Transverse colon (tissue), 4 donors: Measurements from ENCODE around the gene SCGB3A2. TPM values are rescaled to one million over a fixed set of nuclear protein-coding genes. Genes with fewer than 3 reads are reported as not detected.
A peak's percentile ranks its signal among the peaks of the same experiment; 100 is the strongest.

Experiments
- DNase-seq: peaks from one replicate; pipeline ENCODE4 v3.0.0-alpha.2; 2019
- H3K27ac ChIP-seq, 4 donors: fragments of 200-600 bp; sonication (generic); 2 replicates each; pipeline ENCODE4 v1.5.1; 2016 to 2018; ENCODE audit warnings: inconsistent platforms in 4 of 4
- H3K27me3 ChIP-seq: fragments of 200-600 bp; sonication (generic); 2 replicates; pipeline ENCODE4 v1.5.1; 2017; ENCODE audit warnings: inconsistent platforms
- H3K36me3 ChIP-seq, 4 donors: fragments of 200-600 bp; sonication (generic); 2 replicates each; pipeline ENCODE4 v1.5.1; 2017 to 2019; ENCODE audit warnings: inconsistent platforms in 4 of 4
- H3K4me1 ChIP-seq, 4 donors: fragments of 200-600 bp; sonication (generic); 2 replicates each; pipeline ENCODE4 v1.5.1; 2017 to 2020; ENCODE audit warnings: inconsistent platforms in 4 of 4
- H3K4me3 ChIP-seq, 4 donors: fragments of 200-600 bp; sonication (generic); 1 replicate in 1 of 4; 2 replicates in 3 of 4; pipeline versions ENCODE4 v1.5.1 to v1.6.1; 2017 to 2019; ENCODE audit warnings: inconsistent platforms in 4 of 4
- H3K9me3 ChIP-seq, 2 donors: fragments of 200-600 bp; sonication (generic); 2 replicates each; pipeline ENCODE4 v1.5.1; 2017 to 2019; ENCODE audit warnings: inconsistent platforms in 2 of 2
- EP300 ChIP-seq: sonication (generic); formaldehyde crosslinking; IDR thresholded peaks from one replicate; pipeline ENCODE4 v1.6.1; 2017; ENCODE audit warnings: antibody characterized with exemption, low read depth
- POLR2A ChIP-seq: fragments of 450-650 bp; IDR thresholded peaks from one replicate; pipeline ENCODE4 v1.6.1; 2016; ENCODE audit warnings: antibody characterized with exemption, mild to moderate bottlenecking, moderate library complexity
- POLR2AphosphoS5 ChIP-seq, 3 donors: sonication (generic); formaldehyde crosslinking; IDR thresholded peaks; one replicate each; pipeline ENCODE4 v1.6.1; 2016; ENCODE audit warnings: antibody characterized with exemption in 3 of 3
- WGBS, 2 donors: methylation state at CpG; one replicate each; pipeline ENCODE4 v1.1.5; 2018; ENCODE audit warnings: low coverage in 1 of 2; 5-methylcytosine and 5-hydroxymethylcytosine counted together
- in situ Hi-C, 4 donors: fragments of 200-750 bp; cut with MboI; loops; one replicate each; pipeline versions ENCODE4 v1.15.0 to v1.15.1; 2017; ENCODE audit warnings: low sequenced_read_pairs in 3 of 4, low pct_ligation_motif_present in 1 of 4, low pct_unique_long_range_greater_than_20kb in 1 of 4
- intact Hi-C: fragments of 100-400 bp; cut with DNase I; formaldehyde crosslinking; loops from one replicate; pipeline ENCODE4 v1.15.1; 2023; ENCODE audit warnings: low total_unique reads
- total RNA-seq, 4 donors: library from RNA; depleted of rRNA; stranded (reverse); fragments of >200 nt; gene quantifications; one replicate each; pipeline ENCODE4 v1.1.0, GENCODE V29; 2016
- TF ChIP-seq, protein P1 (sequence below), 5 experiments: fragments of 200-600 bp in 3 of 5; fragments of 450-650 bp in 2 of 5; sonication (generic) in 3 of 5; IDR thresholded peaks; 1 replicate in 2 of 5; 2 replicates in 3 of 5; pipeline ENCODE4 v1.5.1; 2016 to 2017; ENCODE audit warnings: antibody characterized with exemption in 5 of 5, inconsistent platforms in 3 of 5, mild to moderate bottlenecking in 2 of 5, moderate library complexity in 1 of 5

The SCGB3A2 gene
- total RNA-seq, 4 donors from 2014 or later, result not detected

DNA sequence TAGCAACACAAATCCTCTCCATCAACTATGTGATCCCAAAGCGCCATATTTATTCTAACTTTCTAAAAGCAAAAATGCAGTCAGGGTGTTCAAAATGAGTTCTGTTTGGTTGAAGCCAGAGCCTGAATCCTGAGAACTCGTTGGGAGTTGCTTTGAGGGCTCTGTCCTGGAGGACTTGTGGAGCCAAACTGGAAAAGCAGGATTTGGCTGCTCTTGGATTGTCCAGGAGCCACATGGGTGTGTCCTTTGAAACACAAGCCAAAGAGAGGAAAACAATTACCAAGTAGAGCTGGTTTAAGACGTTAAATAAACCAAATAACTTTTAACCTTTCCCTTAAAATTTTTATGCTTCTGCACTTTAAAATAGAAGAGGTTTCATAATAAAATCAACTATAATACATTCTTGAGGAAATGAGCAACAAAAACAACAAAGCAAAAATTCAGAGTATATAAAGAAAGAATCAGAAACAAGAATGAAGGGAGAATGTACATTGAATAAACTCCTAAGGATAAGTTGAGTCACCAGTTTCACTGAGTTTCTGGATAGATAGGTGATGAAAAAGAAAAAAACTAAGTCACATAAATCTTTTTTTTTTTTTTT lies 14.3 kb downstream of the SCGB3A2 start:
- peak; percentile 55 for DNase-seq
- TF ChIP-seq EP300, result no peak
- no peak overlapping the region for H3K4me3 ChIP-seq
- H3K9me3 ChIP-seq, result no peaks in the 10 kb centered on the region
- intact Hi-C loops, result no loop called here
- WGBS, 2 donors, result 36 to 38% methylated on average over 3 of the region's 3 CpGs
- H3K27me3 ChIP-seq, result no peaks in the 10 kb centered on the region
- H3K4me1 ChIP-seq, result peaks cover 0 to 5% (median 2%) of the 10 kb centered on the region in 4 donors
- H3K27ac ChIP-seq, result no peak overlapping the region
- in situ Hi-C loops, result no loop called here
- no peaks in the 10 kb centered on the region for H3K36me3 ChIP-seq

DNA sequence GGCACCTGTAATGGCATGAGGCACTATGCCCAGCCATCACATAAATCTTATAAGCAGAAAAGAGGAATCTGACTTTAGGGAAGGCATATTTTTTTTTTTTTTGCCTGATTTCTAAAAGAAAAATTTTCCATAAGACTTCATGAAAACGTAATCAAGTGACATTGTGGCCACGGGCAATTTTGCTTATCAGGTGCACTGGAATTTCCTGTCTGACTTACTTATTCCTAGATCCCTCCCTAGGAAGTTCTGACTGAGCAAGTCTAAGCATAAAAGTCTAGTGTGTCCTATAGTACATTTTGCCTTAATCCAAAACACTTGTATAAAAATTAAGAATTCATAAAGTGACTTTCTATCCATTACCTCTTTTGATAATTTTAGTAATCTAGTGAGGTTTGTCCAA lies 15.3 kb downstream of the SCGB3A2 start:
- 44% methylated on average over 2 of the region's 2 CpGs for WGBS, 2 donors

DNA sequence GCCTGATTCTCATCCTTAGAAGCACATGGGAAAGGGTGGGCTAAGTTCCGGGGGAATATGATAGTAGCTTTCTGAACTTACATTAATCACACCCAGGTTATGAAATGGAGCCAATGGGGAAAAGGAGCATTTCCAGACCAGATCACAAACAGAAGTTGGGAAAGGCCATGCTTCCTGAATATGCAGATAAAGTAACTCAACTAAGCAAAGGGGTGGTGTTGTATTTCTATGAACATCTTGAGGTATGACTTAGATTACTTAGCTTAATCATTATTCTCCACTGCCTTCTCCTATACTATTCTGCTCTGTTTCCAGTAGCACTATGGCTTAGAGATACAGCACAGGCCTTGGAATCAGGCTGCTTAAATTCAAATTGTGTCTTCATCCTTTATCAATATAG lies 17.4 kb downstream of the SCGB3A2 start:
- Histone ChIP-seq H3K27ac (no peak overlapping the region), H3K4me1 (peaks cover 0 to 5% (median 2%) of the 10 kb centered on the region in 4 donors), H3K4me3 (no peak overlapping the region), H3K27me3 (no peaks in the 10 kb centered on the region), H3K36me3 (no peaks in the 10 kb centered on the region), H3K9me3 (no peaks in the 10 kb centered on the region)
- in situ Hi-C loops, result no loop called here
- no peak for TF ChIP-seq POLR2AphosphoS5 (IDR thresholded peaks at IDR 0.05)
- TF ChIP-seq, protein P1, sequence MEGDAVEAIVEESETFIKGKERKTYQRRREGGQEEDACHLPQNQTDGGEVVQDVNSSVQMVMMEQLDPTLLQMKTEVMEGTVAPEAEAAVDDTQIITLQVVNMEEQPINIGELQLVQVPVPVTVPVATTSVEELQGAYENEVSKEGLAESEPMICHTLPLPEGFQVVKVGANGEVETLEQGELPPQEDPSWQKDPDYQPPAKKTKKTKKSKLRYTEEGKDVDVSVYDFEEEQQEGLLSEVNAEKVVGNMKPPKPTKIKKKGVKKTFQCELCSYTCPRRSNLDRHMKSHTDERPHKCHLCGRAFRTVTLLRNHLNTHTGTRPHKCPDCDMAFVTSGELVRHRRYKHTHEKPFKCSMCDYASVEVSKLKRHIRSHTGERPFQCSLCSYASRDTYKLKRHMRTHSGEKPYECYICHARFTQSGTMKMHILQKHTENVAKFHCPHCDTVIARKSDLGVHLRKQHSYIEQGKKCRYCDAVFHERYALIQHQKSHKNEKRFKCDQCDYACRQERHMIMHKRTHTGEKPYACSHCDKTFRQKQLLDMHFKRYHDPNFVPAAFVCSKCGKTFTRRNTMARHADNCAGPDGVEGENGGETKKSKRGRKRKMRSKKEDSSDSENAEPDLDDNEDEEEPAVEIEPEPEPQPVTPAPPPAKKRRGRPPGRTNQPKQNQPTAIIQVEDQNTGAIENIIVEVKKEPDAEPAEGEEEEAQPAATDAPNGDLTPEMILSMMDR (IDR thresholded peaks at IDR 0.05), result no peak
- WGBS, 2 donors, result 81 to 100% methylated on average over 1 of the region's 1 CpG
- no peak for DNase-seq
- intact Hi-C loops, result no loop called here

More for the DNA sequence above, 15.3 kb downstream of the SCGB3A2 start:
- TF ChIP-seq POLR2A, result no peak
- no peak for TF ChIP-seq EP300
- TF ChIP-seq, protein P1 (IDR thresholded peaks at IDR 0.05), result no peak
- in situ Hi-C loops, result no loop called here
- H3K36me3 ChIP-seq, result no peaks in the 10 kb centered on the region
- intact Hi-C loops, result no loop called here
- H3K27ac ChIP-seq, result no peak overlapping the region
- DNase-seq, result no peak
- no peaks in the 10 kb centered on the region for H3K27me3 ChIP-seq
- H3K9me3 ChIP-seq, result no peaks in the 10 kb centered on the region
- peaks cover 0 to 5% (median 2%) of the 10 kb centered on the region in 4 donors for H3K4me1 ChIP-seq
- no peak overlapping the region for H3K4me3 ChIP-seq

DNA sequence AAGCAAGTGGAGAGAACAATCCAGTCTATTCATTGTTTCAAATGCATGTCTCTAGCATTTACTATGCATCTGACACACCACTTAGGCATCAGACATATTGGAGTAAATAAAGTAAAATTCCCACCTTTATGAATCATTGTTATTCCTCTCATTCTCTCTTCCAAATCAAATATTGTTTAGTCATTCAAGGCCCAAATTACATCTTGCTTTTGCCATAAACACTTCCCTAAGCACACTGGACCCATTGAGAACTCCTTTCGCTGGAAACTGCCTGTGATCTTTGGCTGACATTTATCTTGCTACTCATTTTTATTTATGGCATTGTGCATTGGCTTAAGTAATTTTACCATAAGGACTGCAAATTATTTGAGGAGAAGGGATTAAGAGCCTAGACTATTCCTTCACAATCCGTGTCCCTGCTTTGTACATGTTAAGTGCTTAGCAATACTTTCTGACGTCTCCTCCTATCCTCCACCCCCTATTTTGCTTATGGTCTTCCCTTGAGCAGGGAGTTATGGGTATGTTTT lies 20.4 kb downstream of the SCGB3A2 start:
- DNase-seq, result no peak
- WGBS, 2 donors, result 57 to 58% methylated on average over 3 of the region's 3 CpGs
- TF ChIP-seq EP300, result no peak
- TF ChIP-seq POLR2A, result no peak
- TF ChIP-seq, protein P1 (IDR thresholded peaks at IDR 0.05), result no peak
- no peak for TF ChIP-seq POLR2AphosphoS5 (IDR thresholded peaks at IDR 0.05)
- Histone ChIP-seq H3K36me3 (no peaks in the 10 kb centered on the region), H3K27ac (no peak overlapping the region), H3K9me3 (no peaks in the 10 kb centered on the region), H3K4me1 (no peaks in the 10 kb centered on the region), H3K27me3 (no peaks in the 10 kb centered on the region), H3K4me3 (no peak overlapping the region)
- in situ Hi-C loops (no loop called here), intact Hi-C loops (no loop called here)

DNA sequence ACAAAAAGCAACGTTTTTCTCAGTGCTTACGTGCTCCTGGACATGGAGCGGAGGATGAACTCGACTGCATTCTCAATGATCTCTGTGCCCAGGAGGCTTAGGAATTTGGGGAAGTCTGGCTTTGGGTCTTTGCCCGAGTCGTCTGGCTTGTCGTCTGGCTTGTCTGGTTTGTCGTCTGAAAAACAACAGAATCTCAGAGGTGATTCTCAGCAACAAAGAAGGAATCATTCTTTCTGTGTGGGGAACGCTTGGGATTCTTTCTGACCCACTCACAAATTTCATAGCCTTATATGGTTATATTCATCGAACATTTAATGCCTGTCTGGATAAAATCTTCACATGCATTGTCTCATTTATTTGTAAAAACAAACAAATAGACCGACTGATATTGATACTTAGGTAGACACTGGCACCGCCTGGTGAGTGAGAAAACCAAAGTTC lies 23.1 kb downstream of the SCGB3A2 start:
- no peak for DNase-seq
- 70 to 72% methylated on average over 7 to 12 of the region's 12 CpGs for WGBS, 2 donors
- intact Hi-C loops (no loop called here), in situ Hi-C loops (no loop called here)
- no peaks in the 10 kb centered on the region for H3K27me3 ChIP-seq
- H3K9me3 ChIP-seq, result no peaks in the 10 kb centered on the region
- no peak overlapping the region for H3K27ac ChIP-seq
- no peaks in the 10 kb centered on the region for H3K36me3 ChIP-seq
- no peak for TF ChIP-seq POLR2A
- TF ChIP-seq, protein P1 (IDR thresholded peaks at IDR 0.05), result no peak
- no peak for TF ChIP-seq EP300
- no peak for TF ChIP-seq POLR2AphosphoS5 (IDR thresholded peaks at IDR 0.05)
- no peaks in the 10 kb centered on the region for H3K4me1 ChIP-seq
- H3K4me3 ChIP-seq, result no peak overlapping the region
